Measurements from ENCODE around the gene APOL1. TPM values are rescaled to one million over a fixed set of nuclear protein-coding genes. Genes with fewer than 3 reads are reported as not detected.

APOL1 gene
- total and polyA plus RNA-seq, 9 donors, result 11.4 to 75.9 (median 34.4) TPM

DNA sequence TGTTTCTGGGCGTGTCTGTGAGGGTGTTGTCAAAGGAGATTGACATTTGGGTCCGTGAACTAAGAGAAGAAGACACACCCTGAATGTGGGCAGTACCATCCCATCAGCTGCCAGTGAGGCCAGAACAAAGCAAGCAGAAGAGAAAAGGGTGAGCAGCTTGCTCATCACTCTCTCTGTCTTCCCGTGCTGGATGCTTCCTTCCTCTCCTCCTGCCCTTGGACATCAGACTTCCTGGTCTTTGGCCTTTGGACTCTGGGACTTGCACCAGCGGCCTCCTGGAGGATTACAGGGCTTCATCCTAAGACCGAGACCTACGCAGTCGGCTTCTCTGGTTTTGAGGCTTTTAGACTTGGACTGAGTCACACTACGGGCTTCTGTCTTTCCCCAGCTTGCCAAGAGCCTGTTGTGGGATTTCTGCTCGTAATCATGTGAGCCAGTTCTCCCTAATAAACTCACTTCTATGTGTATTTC is 32.4 kb upstream of the APOL1 start:
- peak in 2 of 5 donors; percentile 33 to 48 for DNase-seq
- TF ChIP-seq POLR2A (IDR thresholded peaks at IDR 0.05) (no peak), EP300 (IDR thresholded peaks at IDR 0.05) (no peak)
- TF ChIP-seq, protein P1, sequence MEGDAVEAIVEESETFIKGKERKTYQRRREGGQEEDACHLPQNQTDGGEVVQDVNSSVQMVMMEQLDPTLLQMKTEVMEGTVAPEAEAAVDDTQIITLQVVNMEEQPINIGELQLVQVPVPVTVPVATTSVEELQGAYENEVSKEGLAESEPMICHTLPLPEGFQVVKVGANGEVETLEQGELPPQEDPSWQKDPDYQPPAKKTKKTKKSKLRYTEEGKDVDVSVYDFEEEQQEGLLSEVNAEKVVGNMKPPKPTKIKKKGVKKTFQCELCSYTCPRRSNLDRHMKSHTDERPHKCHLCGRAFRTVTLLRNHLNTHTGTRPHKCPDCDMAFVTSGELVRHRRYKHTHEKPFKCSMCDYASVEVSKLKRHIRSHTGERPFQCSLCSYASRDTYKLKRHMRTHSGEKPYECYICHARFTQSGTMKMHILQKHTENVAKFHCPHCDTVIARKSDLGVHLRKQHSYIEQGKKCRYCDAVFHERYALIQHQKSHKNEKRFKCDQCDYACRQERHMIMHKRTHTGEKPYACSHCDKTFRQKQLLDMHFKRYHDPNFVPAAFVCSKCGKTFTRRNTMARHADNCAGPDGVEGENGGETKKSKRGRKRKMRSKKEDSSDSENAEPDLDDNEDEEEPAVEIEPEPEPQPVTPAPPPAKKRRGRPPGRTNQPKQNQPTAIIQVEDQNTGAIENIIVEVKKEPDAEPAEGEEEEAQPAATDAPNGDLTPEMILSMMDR (IDR thresholded peaks at IDR 0.05), result no peak
- Histone ChIP-seq H3K27me3 (no peaks in the 10 kb centered on the region), H3K4me1 (ENCODE audit: insufficient read depth) (peaks cover 1% of the 10 kb centered on the region), H3K36me3 (no peaks in the 10 kb centered on the region), H3K9me3 (no peaks in the 10 kb centered on the region), H3K4me3 (no peak overlapping the region), H3K27ac (no peak overlapping the region)
- intact Hi-C loops (cut with DNase I), result loop anchor here in 1 of 4 donors (5.0 kb wide), 1 partner anchor 67 kb away; no protein-coding TSS in a partner anchor
- 54 to 78% (median 66%) methylated on average over 9 of the region's 9 CpGs for WGBS, 3 donors

DNA sequence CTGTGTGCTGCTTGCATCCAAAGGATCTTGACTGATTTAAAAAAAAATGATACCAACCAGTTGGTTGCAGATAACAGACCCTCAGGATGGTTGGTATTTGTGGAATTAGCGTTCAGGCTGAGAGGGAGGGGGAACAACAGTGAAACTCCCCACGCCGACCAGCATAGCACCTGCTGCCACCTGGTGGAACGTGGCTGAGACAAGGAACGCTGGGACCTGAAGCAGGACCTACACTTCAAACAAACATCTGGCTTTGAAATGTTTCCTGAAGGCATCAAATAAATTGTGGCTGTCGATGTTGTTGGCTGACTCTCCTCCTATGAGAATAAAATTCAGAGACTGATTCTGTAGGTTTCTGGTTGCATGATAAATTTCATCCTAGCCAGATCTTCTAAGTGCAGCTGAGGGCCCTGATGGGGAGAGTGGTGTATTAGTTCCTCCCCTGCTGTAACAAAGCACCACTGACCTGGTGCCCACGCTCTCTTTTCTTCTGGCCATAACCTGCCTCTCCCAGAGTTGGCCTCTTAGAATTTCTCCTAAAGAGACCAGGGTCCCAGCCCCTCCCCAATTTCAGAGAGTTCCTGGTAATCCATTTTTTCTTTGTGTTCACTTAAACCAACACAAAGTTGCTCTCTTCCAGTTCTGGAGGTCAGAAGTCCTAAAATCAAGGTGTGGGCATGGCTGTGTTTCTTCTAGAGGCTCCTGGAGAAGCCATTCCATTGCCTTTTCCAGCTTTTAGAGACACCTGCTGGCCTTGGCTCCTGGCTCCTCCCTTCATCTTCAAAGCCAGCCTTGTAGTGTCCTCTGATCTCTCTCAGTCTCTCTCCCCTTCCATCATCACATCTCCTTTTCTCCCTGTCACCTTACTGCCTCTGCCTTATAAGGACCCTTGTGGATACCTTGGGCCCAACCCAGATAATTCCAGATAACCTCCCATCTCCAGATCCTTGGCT is 30.9 kb upstream of the APOL1 start:
- DNase-seq, result peak; percentile 50 to 68 (median 62)
- Histone ChIP-seq H3K27me3 (no peaks in the 10 kb centered on the region), H3K4me3 (no peak overlapping the region), H3K36me3 (no peaks in the 10 kb centered on the region), H3K4me1 (ENCODE audit: insufficient read depth) (peaks cover 1% of the 10 kb centered on the region), H3K27ac (no peak overlapping the region), H3K9me3 (no peaks in the 10 kb centered on the region)
- TF ChIP-seq, protein P1 (IDR thresholded peaks at IDR 0.05), result peak; percentile 31 to 61 (median 34)
- no peak for TF ChIP-seq POLR2A (IDR thresholded peaks at IDR 0.05)
- WGBS, 3 donors, result 14 to 20% (median 16%) methylated on average over 7 of the region's 7 CpGs
- intact Hi-C loops (cut with DNase I), result loop anchor here in 1 of 4 donors (5.0 kb wide), 1 partner anchor 65 kb away; no protein-coding TSS in a partner anchor

DNA sequence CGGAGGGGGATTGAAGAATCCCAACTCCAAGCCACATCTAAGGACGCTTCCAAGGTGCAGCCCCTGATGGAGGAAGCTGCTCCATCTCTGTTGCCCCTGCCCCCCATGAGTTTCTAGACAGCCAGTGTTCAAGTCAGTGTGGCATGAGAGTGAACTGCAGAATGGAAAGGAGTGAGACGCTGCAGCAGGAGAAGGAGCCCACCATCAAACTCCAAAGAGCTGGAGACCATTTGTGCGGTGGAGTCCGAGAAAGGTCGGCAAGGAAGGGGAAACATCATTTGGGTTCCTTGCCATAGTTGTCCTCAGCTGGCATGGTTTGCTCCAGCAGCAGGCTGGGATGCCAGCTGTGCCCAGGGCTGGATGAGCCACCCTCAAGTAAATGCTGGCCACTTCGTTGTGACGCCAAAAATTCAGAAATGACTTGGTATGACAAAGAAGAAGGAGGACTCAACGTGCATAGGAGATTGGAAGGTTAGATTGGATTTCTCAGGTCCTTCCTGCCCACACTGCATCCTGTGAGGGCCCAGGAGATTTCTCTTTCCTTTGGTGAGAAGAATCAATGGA is 30.0 kb upstream of the APOL1 start:
- intact Hi-C loops (cut with DNase I), result loop anchor here in 1 of 4 donors (5.0 kb wide), 1 partner anchor 64 kb away; no protein-coding TSS in a partner anchor
- no peaks in the 10 kb centered on the region for H3K27me3 ChIP-seq
- H3K9me3 ChIP-seq, result no peaks in the 10 kb centered on the region
- no peaks in the 10 kb centered on the region for H3K36me3 ChIP-seq
- TF ChIP-seq, protein P1 (IDR thresholded peaks at IDR 0.05), result no peak
- TF ChIP-seq EP300 (IDR thresholded peaks at IDR 0.05) (no peak), POLR2A (IDR thresholded peaks at IDR 0.05) (no peak)
- WGBS, 3 donors, result 87 to 91% (median 88%) methylated on average over 9 of the region's 9 CpGs
- no peak for DNase-seq
- H3K27ac ChIP-seq, result no peak overlapping the region
- H3K4me3 ChIP-seq, result no peak overlapping the region
- peaks cover 1% of the 10 kb centered on the region for H3K4me1 ChIP-seq (ENCODE audit: insufficient read depth)

DNA sequence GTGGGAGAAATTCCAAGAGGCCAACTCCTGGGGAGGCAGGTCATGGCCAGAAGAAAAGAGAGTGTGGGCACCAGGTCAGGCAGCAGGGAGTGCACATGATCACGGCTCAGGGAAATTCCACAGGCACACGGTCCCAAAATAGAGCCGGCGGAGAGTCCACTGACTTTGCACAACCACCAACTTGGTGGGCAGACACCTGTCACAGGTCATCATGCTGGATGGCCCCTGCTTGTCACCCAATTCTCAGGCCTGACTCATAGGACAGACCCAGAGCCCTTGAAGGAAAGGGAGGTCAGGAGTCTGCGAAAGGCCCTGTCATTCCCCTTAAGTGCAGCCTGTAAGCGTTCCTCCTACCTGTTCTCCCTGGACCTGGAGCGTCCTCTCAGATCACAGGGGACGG is 29.4 kb upstream of the APOL1 start:
- Histone ChIP-seq H3K4me1 (ENCODE audit: insufficient read depth) (peaks cover 1% of the 10 kb centered on the region), H3K36me3 (no peaks in the 10 kb centered on the region), H3K9me3 (no peaks in the 10 kb centered on the region), H3K4me3 (no peak overlapping the region), H3K27ac (no peak overlapping the region), H3K27me3 (no peaks in the 10 kb centered on the region)
- no peak for DNase-seq
- TF ChIP-seq EP300 (IDR thresholded peaks at IDR 0.05), result no peak
- no peak for TF ChIP-seq POLR2A (IDR thresholded peaks at IDR 0.05)
- TF ChIP-seq, protein P1 (IDR thresholded peaks at IDR 0.05), result no peak
- intact Hi-C loops (cut with DNase I), result loop anchor here in 1 of 4 donors (5.0 kb wide), 1 partner anchor 64 kb away; no protein-coding TSS in a partner anchor
- WGBS, 3 donors, result 76 to 89% (median 79%) methylated on average over 7 to 8 of the region's 8 CpGs
